Upper lobe of left lung (tissue), 6 donors: ENCODE results near the gene NCK2. TPM values are rescaled to one million over a fixed set of nuclear protein-coding genes. Genes with fewer than 3 reads are reported as not detected.

Experiments
- ATAC-seq, 2 donors: fragments of 200-7000 bp; cut with Tn5 transposase; one replicate each; pipeline ENCODE4 v1.9.1; 2022; ENCODE audit warnings: mild to moderate bottlenecking in 2 of 2, moderate library complexity in 2 of 2; ENCODE audit not compliant: low FRiP score in 2 of 2
- DNase-seq, 2 donors: peaks; one replicate each; pipeline ENCODE4 v3.0.0-alpha.2; 2019 to 2020
- H3K27ac ChIP-seq, 4 donors: fragments of 200-600 bp; sonication (generic); one replicate each; pipeline ENCODE4 v1.5.1; 2016 to 2019
- H3K27me3 ChIP-seq, 4 donors: fragments of 200-600 bp; sonication (generic); one replicate each; pipeline ENCODE4 v1.5.1; 2017 to 2019
- H3K36me3 ChIP-seq, 4 donors: fragments of 200-600 bp; sonication (generic); one replicate each; pipeline ENCODE4 v1.5.1; 2016 to 2019
- H3K4me1 ChIP-seq, 4 donors: fragments of 200-600 bp; sonication (generic); one replicate each; pipeline ENCODE4 v1.5.1; 2018 to 2019
- H3K4me3 ChIP-seq, 4 donors: fragments of 200-600 bp; sonication (generic); one replicate each; pipeline ENCODE4 v1.5.1; 2017 to 2019; ENCODE audit warnings: mild to moderate bottlenecking in 2 of 4, moderate library complexity in 1 of 4
- H3K9me3 ChIP-seq, 4 donors: fragments of 200-600 bp; sonication (generic); one replicate each; pipeline ENCODE4 v1.5.1; 2018 to 2019
- CTCF ChIP-seq, 6 experiments: fragments of 450-650 bp in 4 of 6; fragments of 200-600 bp in 2 of 6; sonication (generic) in 2 of 6; IDR thresholded peaks; one replicate each; pipeline ENCODE4 v1.5.1; 2016 to 2019; ENCODE audit warnings: antibody characterized with exemption in 6 of 6
- EP300 ChIP-seq, 4 donors: sonication (generic); formaldehyde crosslinking; IDR thresholded peaks; one replicate each; pipeline ENCODE4 v1.5.1; 2017; ENCODE audit warnings: antibody characterized with exemption in 4 of 4, control low read depth in 2 of 4
- POLR2A ChIP-seq, 4 donors: fragments of 450-650 bp; IDR thresholded peaks; one replicate each; pipeline ENCODE4 v1.5.1; 2016 to 2017; ENCODE audit warnings: antibody characterized with exemption in 4 of 4, mild to moderate bottlenecking in 2 of 4
- POLR2AphosphoS5 ChIP-seq, 2 donors: sonication (generic); formaldehyde crosslinking; IDR thresholded peaks; one replicate each; pipeline ENCODE4 v1.5.1; 2017; ENCODE audit warnings: antibody characterized with exemption in 2 of 2
- WGBS, 2 donors: methylation state at CpG; one replicate each; pipeline ENCODE4 v1.1.5; 2017 to 2018; 5-methylcytosine and 5-hydroxymethylcytosine counted together
- total RNA-seq, 6 donors: library from RNA; depleted of rRNA in 4 of 6; stranded (reverse); fragments of >200 nt in 4 of 6; gene quantifications; one replicate each; pipeline versions ENCODE4 v1.1.0 to v1.2.1, GENCODE V29; 2016 to 2021
- donor health status: DM: no; HTN: no; CAD: no; lungs with moderate emphysema.
- donor health status: DM: no; HTN: yes; CAD: no; lungs with severe emphysema.

The NCK2 gene
- total RNA-seq, 6 donors from 2014 or later, result 29.3 to 48.6 (median 37.9) TPM

DNA sequence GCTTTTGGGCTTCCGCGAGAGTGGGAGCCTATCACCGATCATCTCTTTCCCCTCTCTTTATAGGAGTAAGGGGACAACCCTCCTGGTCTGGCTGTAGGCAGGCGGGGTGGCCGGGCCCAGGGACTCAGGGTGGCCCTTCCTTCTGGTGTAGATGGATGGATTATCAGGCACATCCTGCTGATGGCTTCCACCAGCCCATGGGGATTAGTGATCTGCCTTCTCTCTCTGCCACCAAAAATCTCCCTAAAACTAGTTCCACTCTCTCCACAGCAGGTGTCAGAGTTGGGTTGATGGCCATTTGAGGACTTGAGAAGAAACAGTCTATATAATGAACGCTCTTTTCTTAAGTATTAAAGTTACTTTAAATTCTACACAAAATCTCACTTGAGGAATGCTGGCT, 37.4 kb downstream of the NCK2 start:
- WGBS, 2 donors, result 81 to 90% methylated on average over 6 of the region's 6 CpGs
- no peak for TF ChIP-seq EP300 (IDR thresholded peaks at IDR 0.05)
- peaks cover 22 to 46% (median 28%) of the 10 kb centered on the region in 4 donors for H3K4me1 ChIP-seq
- ATAC-seq (no peak), DNase-seq (no peak)
- H3K9me3 ChIP-seq, result no peaks in the 10 kb centered on the region
- no peak overlapping the region for H3K4me3 ChIP-seq
- no peak overlapping the region for H3K27ac ChIP-seq
- H3K27me3 ChIP-seq, result no peaks in the 10 kb centered on the region
- H3K36me3 ChIP-seq, result no peaks in the 10 kb centered on the region

- Histone ChIP-seq H3K9me3 (no peaks in the 10 kb centered on the region), H3K36me3 (no peaks in the 10 kb centered on the region), H3K4me3 (no peak overlapping the region), H3K27me3 (no peaks in the 10 kb centered on the region), H3K4me1 (peaks cover 19 to 46% (median 27%) of the 10 kb centered on the region in 4 donors), H3K27ac (no peak overlapping the region)
- no peak for DNase-seq
- WGBS, 2 donors, result 72% methylated on average over 9 to 12 of the region's 12 CpGs
- ATAC-seq, result no peak
- TF ChIP-seq POLR2AphosphoS5 (IDR thresholded peaks at IDR 0.05) (no peak), EP300 (IDR thresholded peaks at IDR 0.05) (no peak)
Measured at GRCh38 chr2:105782646-105783045, 37.9 kb downstream of the NCK2 start.

GRCh38 chr2:105783151-105783738, 38.5 kb downstream of the NCK2 start:
- no peak for ATAC-seq
- Histone ChIP-seq H3K27ac (no peak overlapping the region), H3K27me3 (no peaks in the 10 kb centered on the region), H3K4me3 (no peak overlapping the region), H3K36me3 (no peaks in the 10 kb centered on the region), H3K9me3 (no peaks in the 10 kb centered on the region), H3K4me1 (peaks cover 18 to 45% (median 25%) of the 10 kb centered on the region in 4 donors)
- 85 to 86% methylated on average over 18 of the region's 18 CpGs for WGBS, 2 donors
- TF ChIP-seq POLR2AphosphoS5 (IDR thresholded peaks at IDR 0.05) (no peak), POLR2A (IDR thresholded peaks at IDR 0.05) (no peak), EP300 (IDR thresholded peaks at IDR 0.05) (no peak)
- DNase-seq, result no peak

DNA sequence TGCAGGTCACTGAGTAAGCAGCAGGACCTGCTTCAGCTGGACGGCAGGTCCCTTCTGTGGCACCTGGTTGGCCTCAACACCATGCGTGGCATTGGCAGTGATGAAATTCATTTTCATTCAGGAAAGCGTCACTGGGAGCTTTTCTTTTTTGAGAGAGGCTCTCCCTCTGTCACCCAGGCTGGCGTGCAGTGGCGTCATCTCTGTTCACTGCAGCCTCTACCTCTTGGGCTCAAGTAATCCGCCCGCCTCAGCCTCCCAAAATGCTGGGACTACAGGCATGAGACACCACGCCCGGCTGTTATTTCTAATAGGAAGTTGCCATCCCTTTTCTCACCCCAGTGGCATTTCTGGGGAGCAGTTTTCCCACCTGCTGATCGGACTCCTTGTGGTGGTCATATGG, 39.3 kb downstream of the NCK2 start:
- 83 to 88% methylated on average over 10 of the region's 10 CpGs for WGBS, 2 donors
- H3K9me3 ChIP-seq, result no peaks in the 10 kb centered on the region
- H3K36me3 ChIP-seq, result no peaks in the 10 kb centered on the region
- no peak overlapping the region for H3K27ac ChIP-seq
- DNase-seq (no peak), ATAC-seq (no peak)
- no peak for TF ChIP-seq POLR2A (IDR thresholded peaks at IDR 0.05)
- no peak for TF ChIP-seq POLR2AphosphoS5 (IDR thresholded peaks at IDR 0.05)
- no peak for TF ChIP-seq EP300 (IDR thresholded peaks at IDR 0.05)
- no peak for TF ChIP-seq CTCF (IDR thresholded peaks at IDR 0.05)
- peaks cover 17 to 48% (median 25%) of the 10 kb centered on the region in 4 donors for H3K4me1 ChIP-seq
- H3K4me3 ChIP-seq, result no peak overlapping the region
- H3K27me3 ChIP-seq, result no peaks in the 10 kb centered on the region

DNA sequence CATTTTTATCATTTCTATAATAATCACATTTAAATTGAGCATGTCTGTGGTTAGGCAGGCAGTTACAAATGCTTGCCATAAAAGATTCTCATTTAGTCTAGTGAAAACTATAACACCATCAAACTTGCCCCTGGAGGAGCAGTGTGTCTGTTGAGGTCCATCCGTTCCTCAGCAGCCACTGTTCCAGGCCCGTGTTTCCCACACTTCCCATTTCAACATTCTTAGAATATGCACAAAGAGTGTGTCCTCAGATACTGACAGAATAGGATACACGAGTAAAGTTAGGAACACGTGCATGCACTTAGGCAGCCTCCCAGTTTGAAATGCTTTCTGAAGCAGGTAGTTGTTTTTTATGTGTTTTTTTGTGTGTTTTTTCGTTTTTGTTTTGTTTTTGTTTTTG, 39.9 kb downstream of the NCK2 start:
- ATAC-seq, result no peak
- no peak for DNase-seq
- no peak overlapping the region for H3K4me3 ChIP-seq
- H3K27me3 ChIP-seq, result no peaks in the 10 kb centered on the region
- peaks cover 19 to 49% (median 27%) of the 10 kb centered on the region in 4 donors for H3K4me1 ChIP-seq
- no peaks in the 10 kb centered on the region for H3K9me3 ChIP-seq
- H3K27ac ChIP-seq, result no peak overlapping the region
- no peaks in the 10 kb centered on the region for H3K36me3 ChIP-seq
- 67 to 74% methylated on average over 5 of the region's 5 CpGs for whole genome bisulfite sequencing, 2 donors
- TF ChIP-seq CTCF (IDR thresholded peaks at IDR 0.05), result no peak
- TF ChIP-seq POLR2AphosphoS5 (IDR thresholded peaks at IDR 0.05), result no peak
- no peak for TF ChIP-seq POLR2A (IDR thresholded peaks at IDR 0.05)
- TF ChIP-seq EP300 (IDR thresholded peaks at IDR 0.05), result no peak

DNA sequence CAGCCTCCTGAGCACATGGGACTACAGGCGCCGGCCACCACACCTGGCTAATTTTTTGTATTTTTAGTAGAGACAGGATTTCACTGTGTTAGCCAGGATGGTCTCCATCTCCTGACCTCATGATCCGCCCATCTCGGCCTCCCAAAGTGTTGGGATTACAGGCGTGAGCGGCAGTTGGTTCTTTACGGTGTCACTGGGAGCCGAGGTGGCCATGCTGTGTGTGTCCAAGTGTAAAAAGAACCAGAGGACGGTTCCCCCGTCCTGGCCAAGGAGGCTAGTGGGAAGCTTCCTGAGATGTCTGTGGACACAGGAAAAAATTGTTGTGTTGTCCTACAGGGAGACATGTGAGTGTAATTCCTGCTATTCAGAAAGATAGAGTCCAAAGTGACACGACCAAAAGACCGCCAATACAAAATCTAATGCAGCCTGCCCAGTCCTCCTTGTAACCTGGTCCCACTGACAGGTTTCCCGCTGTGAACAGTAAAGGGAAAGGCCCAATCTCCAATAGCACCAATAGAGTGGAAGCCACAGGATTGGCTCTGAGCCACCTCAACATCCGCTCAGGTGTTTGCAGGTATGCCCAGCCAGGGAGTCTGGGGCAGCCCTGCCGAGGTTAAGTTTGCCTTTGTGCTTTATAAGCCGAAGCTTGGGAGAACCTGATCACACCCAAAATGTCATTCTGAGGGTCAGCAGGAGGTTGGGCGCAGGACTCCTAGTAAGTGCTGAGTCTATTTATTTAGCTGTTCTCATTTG, 40.6 kb downstream of the NCK2 start:
- no peak for TF ChIP-seq POLR2AphosphoS5 (IDR thresholded peaks at IDR 0.05)
- no peak for TF ChIP-seq EP300 (IDR thresholded peaks at IDR 0.05)
- Histone ChIP-seq H3K4me1 (peaks cover 26 to 56% (median 30%) of the 10 kb centered on the region in 4 donors), H3K36me3 (no peaks in the 10 kb centered on the region), H3K27ac (no peak overlapping the region), H3K4me3 (no peak overlapping the region), H3K9me3 (no peaks in the 10 kb centered on the region), H3K27me3 (no peaks in the 10 kb centered on the region)
- no peak for DNase-seq
- WGBS, 2 donors, result 84 to 94% methylated on average over 17 of the region's 17 CpGs
- ATAC-seq, result no peak
